Activated B cell treated with CpG ODN at 0.5 μM for 24 hours (primary cell): ENCODE measurements around the gene NXT1. TPM values are rescaled to one million over a fixed set of nuclear protein-coding genes. Genes with fewer than 3 reads are reported as not detected.

ENCODE experiments used
- ATAC-seq: fragments of 200-7000 bp; cut with Tn5 transposase; one replicate; pipeline ENCODE4 v1.10.0; 2021; ENCODE audit warnings: low read depth, mild to moderate bottlenecking, moderate library complexity
- CTCF ChIA-PET: fragments of 350-600 bp; sonication (Branson Sonifier 250); formaldehyde crosslinking; loops from one replicate; lab custom pipeline; 2021; ENCODE audit warnings: antibody characterized with exemption; lab: Charles Lee
- POLR2A ChIA-PET: fragments of 350-600 bp; sonication (Branson Sonifier 250); formaldehyde crosslinking; loops from one replicate; lab custom pipeline; 2021; ENCODE audit warnings: antibody characterized with exemption; lab: Charles Lee
- DNase-seq: peaks from one replicate; pipeline ENCODE4 v3.0.0; 2022
- H3K27ac Mint-ChIP-seq: one replicate; pipeline ENCODE4 v1.8.0; 2020; ENCODE audit warnings: mixed read lengths
- H3K27me3 Mint-ChIP-seq: one replicate; pipeline ENCODE4 v1.8.0; 2021; ENCODE audit warnings: mixed read lengths
- H3K36me3 Mint-ChIP-seq: one replicate; pipeline ENCODE4 v1.8.0; 2021; ENCODE audit warnings: low read depth, mixed read lengths
- H3K4me1 Mint-ChIP-seq: one replicate; pipeline ENCODE4 v1.8.0; 2021; ENCODE audit warnings: mixed read lengths
- H3K4me3 Mint-ChIP-seq: one replicate; pipeline ENCODE4 v1.8.0; 2020; ENCODE audit warnings: mild to moderate bottlenecking, mixed read lengths
- H3K9me3 Mint-ChIP-seq: one replicate; pipeline ENCODE4 v1.8.0; 2020; ENCODE audit warnings: mixed read lengths
- CTCF ChIP-seq: fragments of 200-600 bp; IDR thresholded peaks from one replicate; pipeline ENCODE4 v1.8.0; 2022; ENCODE audit warnings: antibody characterized with exemption, mild to moderate bottlenecking
- intact Hi-C: fragments of 100-400 bp; cut with micrococcal nuclease; formaldehyde crosslinking; loops from one replicate; pipeline ENCODE4 v1.15.1; 2024
- total RNA-seq: library from RNA; stranded (reverse); gene quantifications from 2 replicates; pipeline ENCODE4 v1.2.3, GENCODE V29; 2022

The NXT1 gene
- total RNA-seq, 1 donor from 2014 or later, result 28.8 TPM

GRCh38 chr20:23393996-23394775 is 43.6 kb downstream of the NXT1 start:
- POLR2A ChIA-PET, result no interaction called here
- no peak for TF ChIP-seq CTCF
- H3K4me3 Mint-ChIP-seq, result no peak overlapping the region
- H3K4me1 Mint-ChIP-seq, result peaks cover 8% of the 10 kb centered on the region
- ATAC-seq (no peak), DNase-seq (no peak)
- H3K27me3 Mint-ChIP-seq, result no peaks in the 10 kb centered on the region
- CTCF ChIA-PET, result no interaction called here
- no peaks in the 10 kb centered on the region for H3K9me3 Mint-ChIP-seq
- peaks cover 65% of the 10 kb centered on the region for H3K36me3 Mint-ChIP-seq
- intact Hi-C loops, result no loop called here
- no peak overlapping the region for H3K27ac Mint-ChIP-seq

GRCh38 chr20:23396950-23397627 is 46.5 kb downstream of the NXT1 start:
- CTCF ChIA-PET, result no interaction called here
- ATAC-seq (no peak), DNase-seq (no peak)
- peaks cover 62% of the 10 kb centered on the region for H3K36me3 Mint-ChIP-seq
- POLR2A ChIA-PET, result no interaction called here
- no peak overlapping the region for H3K4me3 Mint-ChIP-seq
- H3K9me3 Mint-ChIP-seq, result no peaks in the 10 kb centered on the region
- TF ChIP-seq CTCF, result no peak
- peaks cover 8% of the 10 kb centered on the region for H3K4me1 Mint-ChIP-seq
- H3K27ac Mint-ChIP-seq, result no peak overlapping the region
- H3K27me3 Mint-ChIP-seq, result no peaks in the 10 kb centered on the region
- intact Hi-C loops, result loop anchor here (2.0 kb wide), 1 partner anchor 14 kb away; no protein-coding TSS in a partner anchor

- CTCF ChIA-PET, result no interaction called here
- intact Hi-C loops, result loop anchor here (2.0 kb wide), 1 partner anchor 13 kb away; no protein-coding TSS in a partner anchor
- Mint-ChIP-seq H3K4me1 (peaks cover 8% of the 10 kb centered on the region), H3K27ac (no peak overlapping the region), H3K36me3 (peaks cover 61% of the 10 kb centered on the region), H3K27me3 (no peaks in the 10 kb centered on the region), H3K9me3 (no peaks in the 10 kb centered on the region), H3K4me3 (no peak overlapping the region)
- TF ChIP-seq CTCF, result no peak
- POLR2A ChIA-PET, result interaction anchor here (0.6 kb wide), 1 partner anchor 7 kb away, joined by 3 read pairs; no protein-coding TSS in a partner anchor
- ATAC-seq, result no peak
- no peak for DNase-seq
Measured at GRCh38 chr20:23397961-23398360, 47.4 kb downstream of the NXT1 start.

- no peaks in the 10 kb centered on the region for H3K27me3 Mint-ChIP-seq
- ATAC-seq (no peak), DNase-seq (no peak)
- no peak overlapping the region for H3K4me3 Mint-ChIP-seq
- no peak overlapping the region for H3K27ac Mint-ChIP-seq
- intact Hi-C loops, result no loop called here
- no peak for TF ChIP-seq CTCF
- POLR2A ChIA-PET, result no interaction called here
- H3K36me3 Mint-ChIP-seq, result peaks cover 45% of the 10 kb centered on the region
- CTCF ChIA-PET, result interaction anchor here (1.1 kb wide), 1 partner anchor 22 kb away, joined by 3 read pairs; the partner anchor contains the start of gene NAPB
- no peaks in the 10 kb centered on the region for H3K9me3 Mint-ChIP-seq
- peaks cover 8% of the 10 kb centered on the region for H3K4me1 Mint-ChIP-seq
Measured at GRCh38 chr20:23399568-23400241, 49.1 kb downstream of the NXT1 start.
